Neural progenitor cell (in vitro differentiated cells): Measurements from ENCODE around the gene NEDD1.

Experiments
- EZH2 ChIP-seq: fragments of 200-600 bp; sonication (generic); IDR thresholded peaks from 2 replicates; pipeline ENCODE4 v1.6.1; 2017; ENCODE audit warnings: antibody characterized with exemption, mild to moderate bottlenecking, moderate library complexity
- EZH2phosphoT487 ChIP-seq: fragments of 200-600 bp; sonication (generic); IDR thresholded peaks from 2 replicates; pipeline ENCODE4 v1.6.1; 2017; ENCODE audit warnings: antibody characterized with exemption
- TF ChIP-seq, protein P1 (sequence below): fragments of 200-600 bp; sonication (generic); IDR thresholded peaks from 2 replicates; pipeline ENCODE4 v1.5.1; 2017; ENCODE audit warnings: antibody characterized with exemption, mild to moderate bottlenecking

DNA sequence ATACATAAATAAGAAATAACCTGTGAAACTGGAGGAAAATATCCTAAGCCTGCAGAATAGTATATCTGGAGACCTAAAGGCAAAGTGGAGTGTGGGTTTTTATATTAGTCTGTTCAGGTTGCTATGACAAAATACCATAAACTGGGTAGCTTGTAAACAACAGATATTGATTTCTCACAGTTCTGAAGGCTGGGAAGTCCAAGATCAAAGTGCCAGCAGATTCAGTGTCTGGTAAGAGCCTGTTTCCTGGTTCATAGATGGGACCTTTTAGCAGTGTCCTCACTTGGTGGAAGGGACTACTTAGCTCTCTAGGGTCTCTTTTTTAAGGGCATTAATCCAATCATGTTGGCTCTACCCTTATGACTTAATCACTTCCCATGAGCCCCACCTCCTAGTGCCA lies 25.4 kb upstream of the NEDD1 start:
- TF ChIP-seq, protein P1, sequence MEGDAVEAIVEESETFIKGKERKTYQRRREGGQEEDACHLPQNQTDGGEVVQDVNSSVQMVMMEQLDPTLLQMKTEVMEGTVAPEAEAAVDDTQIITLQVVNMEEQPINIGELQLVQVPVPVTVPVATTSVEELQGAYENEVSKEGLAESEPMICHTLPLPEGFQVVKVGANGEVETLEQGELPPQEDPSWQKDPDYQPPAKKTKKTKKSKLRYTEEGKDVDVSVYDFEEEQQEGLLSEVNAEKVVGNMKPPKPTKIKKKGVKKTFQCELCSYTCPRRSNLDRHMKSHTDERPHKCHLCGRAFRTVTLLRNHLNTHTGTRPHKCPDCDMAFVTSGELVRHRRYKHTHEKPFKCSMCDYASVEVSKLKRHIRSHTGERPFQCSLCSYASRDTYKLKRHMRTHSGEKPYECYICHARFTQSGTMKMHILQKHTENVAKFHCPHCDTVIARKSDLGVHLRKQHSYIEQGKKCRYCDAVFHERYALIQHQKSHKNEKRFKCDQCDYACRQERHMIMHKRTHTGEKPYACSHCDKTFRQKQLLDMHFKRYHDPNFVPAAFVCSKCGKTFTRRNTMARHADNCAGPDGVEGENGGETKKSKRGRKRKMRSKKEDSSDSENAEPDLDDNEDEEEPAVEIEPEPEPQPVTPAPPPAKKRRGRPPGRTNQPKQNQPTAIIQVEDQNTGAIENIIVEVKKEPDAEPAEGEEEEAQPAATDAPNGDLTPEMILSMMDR, result no peak
- no peak for TF ChIP-seq EZH2
- no peak for TF ChIP-seq EZH2phosphoT487
